Occipital lobe (tissue), 2 donors: ENCODE data around the gene AFAP1. TPM values are rescaled to one million over a fixed set of nuclear protein-coding genes. Genes with fewer than 3 reads are reported as not detected.

Source experiments
- DNase-seq: peaks from one replicate; lab custom pipeline; 2025; lab: John Stamatoyannopoulos, UW
- total RNA-seq: library from RNA; depleted of rRNA; stranded (reverse); fragments of >200 nt; gene quantifications from one replicate; pipeline ENCODE4 v1.2.3, GENCODE V29; 2014

The AFAP1 gene
- total RNA-seq, 1 donor from 2014 or later = 62.2 TPM

DNA sequence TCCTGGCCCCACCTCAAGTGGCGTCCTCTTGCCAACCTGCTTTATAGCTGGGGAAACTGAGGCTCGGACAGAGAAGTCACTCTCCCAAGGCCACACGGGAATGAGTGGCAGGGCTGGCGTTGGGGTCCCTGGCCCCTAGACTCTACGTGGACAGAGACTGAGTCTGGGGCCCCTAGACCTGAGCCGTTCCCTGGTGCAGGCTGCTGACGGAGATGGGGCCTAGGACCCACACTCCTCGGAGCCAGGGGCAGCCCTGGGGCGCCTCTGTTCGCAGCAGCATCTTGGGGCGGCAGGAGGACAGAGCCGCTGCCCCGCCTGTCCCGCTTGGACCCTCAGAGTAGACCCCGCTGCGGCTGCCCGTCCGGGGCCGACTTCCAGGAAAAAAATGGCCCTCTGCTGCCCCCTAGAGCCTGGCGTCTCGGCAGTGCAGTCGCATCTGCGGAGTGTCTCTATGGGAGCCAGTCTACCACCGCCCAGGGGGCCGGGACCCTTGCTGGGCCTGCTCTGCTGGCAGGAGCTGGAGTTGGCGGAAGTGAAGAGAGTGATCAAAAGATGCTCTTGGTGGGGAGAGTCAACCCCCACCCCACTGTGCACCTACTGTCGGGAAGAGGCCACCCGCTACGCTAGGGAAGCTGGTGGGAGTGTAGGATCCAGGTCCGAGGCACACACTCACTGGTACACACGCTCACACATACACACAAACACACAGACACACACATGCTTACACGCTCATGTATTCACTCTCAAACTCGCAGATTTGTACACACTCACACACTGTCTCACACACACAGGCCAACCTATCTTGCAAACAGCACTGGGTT, 220.1 kb downstream of the AFAP1 start:
- peak; percentile 43 for DNase-seq

GRCh38 chr4:7717946-7718490, 221.6 kb downstream of the AFAP1 start:
- DNase-seq = no peak

- no peak for DNase-seq
Measured at GRCh38 chr4:7717161-7717560, 222.5 kb downstream of the AFAP1 start.

GRCh38 chr4:7716010-7716721, 223.5 kb downstream of the AFAP1 start:
- DNase-seq = no peak

DNA sequence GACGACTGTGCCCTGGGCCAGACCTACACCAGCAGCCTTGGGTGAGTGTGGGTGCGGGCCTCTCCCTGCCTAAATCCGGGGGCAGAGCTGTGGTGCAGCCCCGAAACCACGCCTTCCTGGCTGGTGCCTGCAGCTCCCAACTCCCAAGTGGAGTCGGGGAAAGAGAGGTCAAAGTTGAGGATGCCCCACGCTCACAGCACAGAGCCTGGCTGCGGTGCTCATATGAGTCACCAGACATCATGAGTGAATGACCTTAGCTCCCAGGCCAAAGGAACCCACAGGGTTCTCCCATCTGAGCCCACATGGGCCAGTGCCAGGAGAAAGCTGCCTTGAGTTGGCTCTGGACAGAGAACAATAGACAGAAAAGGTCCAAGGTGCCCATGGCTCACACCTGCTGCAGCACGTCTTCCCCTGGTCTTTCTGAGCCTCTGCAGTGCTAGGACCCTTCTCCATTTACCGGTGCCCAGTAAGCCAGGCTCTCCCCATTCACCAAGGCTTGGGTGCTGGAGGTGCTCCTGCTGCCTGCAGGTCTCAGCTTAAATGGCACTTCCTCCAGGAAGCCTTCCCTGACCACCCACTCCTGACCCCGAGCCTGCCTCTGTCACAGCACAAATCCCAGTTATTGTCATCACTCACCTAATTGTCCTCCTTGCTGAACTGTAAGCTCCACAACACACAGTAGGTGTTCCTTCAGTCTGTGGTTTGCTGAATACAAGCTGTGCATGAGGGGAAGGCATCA, 224.2 kb downstream of the AFAP1 start:
- DNase-seq = no peak

- no peak for DNase-seq
Measured at GRCh38 chr4:7714738-7715137, 224.9 kb downstream of the AFAP1 start.

DNA sequence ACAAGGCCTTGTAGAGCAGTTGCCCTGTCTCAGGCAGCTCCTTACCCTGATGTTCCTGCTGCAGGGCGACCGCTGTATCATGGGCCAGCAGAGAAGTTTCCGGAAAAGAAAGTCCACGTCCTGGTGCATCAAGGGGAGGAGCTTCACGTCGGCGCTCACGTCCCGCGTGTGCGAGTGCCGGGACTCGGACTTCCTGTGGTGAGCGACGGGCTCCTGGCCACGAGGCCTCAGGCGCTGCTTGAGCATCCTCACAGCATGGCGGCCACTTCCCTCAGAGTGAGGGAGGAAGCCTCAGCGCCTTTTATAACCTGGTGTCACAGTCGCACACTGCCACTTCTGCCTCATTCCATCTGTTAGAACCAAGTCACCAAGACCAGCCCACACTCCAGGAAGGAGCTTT, 225.5 kb downstream of the AFAP1 start:
- DNase-seq = no peak

- DNase-seq = no peak
Measured at GRCh38 chr4:7713757-7714156, 225.9 kb downstream of the AFAP1 start.

DNA sequence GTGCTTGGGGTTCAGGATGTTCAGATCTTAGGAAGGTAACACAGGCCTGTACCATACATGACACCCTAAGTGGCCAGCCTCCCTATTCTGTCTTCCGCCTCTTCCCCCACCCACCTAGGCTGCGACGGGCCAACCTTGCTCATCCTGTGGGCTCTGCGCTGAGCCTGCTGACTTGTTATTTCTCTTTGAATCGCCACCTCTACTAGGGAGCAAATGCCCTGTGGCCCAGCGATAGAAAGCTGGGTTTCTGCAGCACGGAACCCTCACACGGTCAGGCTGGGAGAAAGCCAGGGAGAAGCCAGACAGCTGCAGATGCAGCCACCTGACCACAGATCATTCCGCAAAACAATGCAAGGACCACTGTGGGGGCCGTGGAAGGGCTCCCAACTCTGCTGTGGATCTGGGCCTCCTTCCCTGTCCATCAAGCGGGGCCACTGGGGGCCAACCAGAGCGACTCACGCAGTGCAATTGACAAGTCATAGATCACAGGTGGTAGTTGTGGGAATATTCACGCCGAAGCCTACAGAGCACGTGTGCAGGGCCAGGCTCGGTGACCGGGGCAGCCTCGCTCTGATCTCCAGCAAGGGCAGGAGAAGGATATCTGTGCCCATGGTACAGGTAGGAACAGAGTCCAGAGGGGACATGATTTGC, 227.5 kb downstream of the AFAP1 start:
- no peak for DNase-seq

- DNase-seq = no peak
Measured at GRCh38 chr4:7711307-7711963, 228.2 kb downstream of the AFAP1 start.

GRCh38 chr4:7710576-7711306, 228.9 kb downstream of the AFAP1 start:
- no peak for DNase-seq

GRCh38 chr4:7710126-7710525, 229.5 kb downstream of the AFAP1 start:
- DNase-seq = no peak

- DNase-seq = no peak
Measured at GRCh38 chr4:7709431-7709830, 230.2 kb downstream of the AFAP1 start.

DNA sequence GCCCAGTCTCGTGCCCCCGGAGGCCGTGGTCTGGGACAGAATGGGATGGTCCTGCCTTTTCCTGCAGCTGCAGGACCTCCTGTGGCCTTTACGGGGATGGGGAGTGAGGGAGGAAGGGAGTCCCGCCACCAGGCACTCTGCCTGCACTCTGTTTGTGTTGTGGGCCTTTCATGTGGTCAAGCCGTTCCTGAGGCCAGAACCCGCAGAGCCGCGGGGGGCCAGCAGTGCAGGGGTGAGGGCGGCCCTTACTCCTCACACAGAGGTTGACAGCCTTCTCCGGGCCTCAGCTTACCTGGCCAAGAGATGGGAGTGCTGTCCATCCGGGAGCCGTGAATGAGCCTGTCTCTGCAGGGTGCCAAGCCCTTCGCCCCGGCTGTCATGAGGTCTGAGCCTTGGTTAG, 230.7 kb downstream of the AFAP1 start:
- no peak for DNase-seq

Other genes with a start within 250 kb of the AFAP1 start
- 18.4 TPM for gene ABLIM2, start 219.0 kb upstream of the AFAP1 start, total RNA-seq